ENCODE results near the gene NTSR2.
A peak's percentile ranks its signal among the peaks of the same experiment; 100 is the strongest.

The NTSR2 gene

GRCh38 chr2:11698009-11698922 lies 28.3 kb upstream of the NTSR2 start:
- DNase-seq, result peak; percentile 71

- peak; percentile 78 for DNase-seq
Observed at GRCh38 chr2:11697103-11697871, 27.3 kb upstream of the NTSR2 start.

- no peak for DNase-seq
Observed at GRCh38 chr2:11696736-11697102, 26.7 kb upstream of the NTSR2 start.

- DNase-seq, result no peak
Observed at GRCh38 chr2:11695576-11695975, 25.6 kb upstream of the NTSR2 start.

- peak; percentile 56 for DNase-seq
Observed at GRCh38 chr2:11692966-11693521, 23.0 kb upstream of the NTSR2 start.

GRCh38 chr2:11691076-11691660 lies 21.2 kb upstream of the NTSR2 start:
- DNase-seq, result no peak

- peak; percentile 74 for DNase-seq
Observed at GRCh38 chr2:11688222-11689069, 18.5 kb upstream of the NTSR2 start.

GRCh38 chr2:11687736-11688135 lies 17.7 kb upstream of the NTSR2 start:
- DNase-seq, result no peak

- DNase-seq, result no peak
Observed at GRCh38 chr2:11685906-11686470, 16.0 kb upstream of the NTSR2 start.

GRCh38 chr2:11684894-11685460 lies 15.0 kb upstream of the NTSR2 start:
- no peak for DNase-seq

- DNase-seq, result no peak
Observed at GRCh38 chr2:11683966-11684365, 14.0 kb upstream of the NTSR2 start.

- DNase-seq, result no peak
Observed at GRCh38 chr2:11683476-11683875, 13.5 kb upstream of the NTSR2 start.

GRCh38 chr2:11682590-11682915 lies 12.6 kb upstream of the NTSR2 start:
- DNase-seq, result no peak

- DNase-seq, result no peak
Observed at GRCh38 chr2:11681722-11682589, 12.0 kb upstream of the NTSR2 start.

GRCh38 chr2:11680901-11681721 lies 11.1 kb upstream of the NTSR2 start:
- DNase-seq, result no peak

- no peak for DNase-seq
Observed at GRCh38 chr2:11680182-11680900, 10.3 kb upstream of the NTSR2 start.

- DNase-seq, result no peak
Observed at GRCh38 chr2:11679486-11680181, 9.6 kb upstream of the NTSR2 start.

- DNase-seq, result no peak
Observed at GRCh38 chr2:11679016-11679415, 9.0 kb upstream of the NTSR2 start.

Measured in fibroblast of skin of right biceps (primary cell).